HepG2 (cell line): ENCODE data around the gene DHX58. TPM values are rescaled to one million over a fixed set of nuclear protein-coding genes. Genes with fewer than 3 reads are reported as not detected.
"Not testable (repeated sequence)": the region's sequence is repeated elsewhere in the genome, so short reads cannot be mapped to it uniquely, and the experiment has no call there.

Experiments used
- ATAC-seq: fragments of 200-7000 bp; cut with Tn5 transposase; 3 replicates; pipeline ENCODE4 v1.9.1; 2020; ENCODE audit warnings: mild to moderate bottlenecking, moderate library complexity
- BruUV-seq: library from RNA; stranded (reverse); fragments of 400-500 nt; replicated peaks from 2 replicates; lab custom pipeline; 2021; lab: Mats Ljungman, UMichigan
- CTCF ChIA-PET: fragments of 300-600 bp; formaldehyde crosslinking; extraction: SDS; loops from one replicate; lab custom pipeline; 2021; ENCODE audit warnings: low total read pairs, inconsistent platforms, low intra/inter-chr PET ratio; lab: Yijun Ruan, JAX
- POLR2A ChIA-PET: fragments of 350-600 bp; sonication (Branson Sonifier 250); formaldehyde crosslinking; loops from one replicate; lab custom pipeline; 2020; ENCODE audit warnings: antibody characterized with exemption, inconsistent platforms; lab: Yijun Ruan, JAX
- DNase-seq: peaks from one replicate; pipeline ENCODE4 v3.0.0-alpha.2; 2015; ENCODE audit warnings: low spot score
- FAIRE-seq: peaks from 3 replicates; lab custom pipeline; 2011; peaks lifted over from hg19 to GRCh38; lab: Jason Lieb, UNC
- H2AFZ ChIP-seq: one replicate; pipeline ENCODE4 v1.6.1; 2011; ENCODE audit warnings: low read length, inconsistent platforms
- H3K27ac ChIP-seq: fragments of 300-600 bp; 3 replicates; pipeline ENCODE4 v1.8.0; 2011; ENCODE audit warnings: mixed run types, mild to moderate bottlenecking, mixed read lengths, low read length, inconsistent platforms; ENCODE audit not compliant: insufficient read depth; ENCODE audit errors: extremely low read length
- H3K27me3 ChIP-seq, 2 experiments: fragments of 200-600 bp in 1 of 2; 2 replicates in 1 of 2; 3 replicates in 1 of 2; pipeline versions ENCODE4 v1.6.0 to v1.8.0; 2011; ENCODE audit warnings: low read length in 2 of 2, mild to moderate bottlenecking in 2 of 2, moderate library complexity in 2 of 2, inconsistent platforms in 1 of 2; ENCODE audit not compliant: insufficient read depth in 2 of 2, control insufficient read depth in 1 of 2
- H3K36me3 ChIP-seq, 2 experiments: fragments of 200-600 bp in 1 of 2; replicated peaks in 1 of 2; 2 replicates in 1 of 2; 3 replicates in 1 of 2; pipeline versions ENCODE4 v1.5.1 to v1.8.0; 2011; ENCODE audit warnings: low read length in 2 of 2, inconsistent platforms in 1 of 2; ENCODE audit not compliant: insufficient read depth in 2 of 2, control insufficient read depth in 1 of 2
- H3K4me1 ChIP-seq: 2 replicates; pipeline ENCODE4 v1.5.1; 2012; ENCODE audit warnings: low read length, inconsistent platforms; ENCODE audit not compliant: insufficient read depth
- H3K4me2 ChIP-seq: 2 replicates; pipeline ENCODE4 v1.6.0; 2011; ENCODE audit warnings: low read depth, low read length, inconsistent platforms
- H3K4me3 ChIP-seq, 3 experiments: fragments of 200-600 bp in 1 of 3; sonication (generic), shearing (Covaris generic) in 1 of 3; replicated peaks in 1 of 3; 2 replicates each; pipeline ENCODE4 v1.5.1; 2011 to 2016; ENCODE audit warnings: low read length in 3 of 3, inconsistent platforms in 2 of 3, low read depth in 2 of 3, mild to moderate bottlenecking in 2 of 3, control low read depth in 1 of 3, mixed read lengths in 1 of 3; ENCODE audit not compliant: insufficient read depth in 1 of 3
- H3K79me2 ChIP-seq: one replicate; pipeline ENCODE4 v1.6.1; 2011; ENCODE audit warnings: low read length, inconsistent platforms; ENCODE audit not compliant: insufficient read depth
- H3K9ac ChIP-seq: 2 replicates; pipeline ENCODE4 v1.6.0; 2011; ENCODE audit warnings: mild to moderate bottlenecking, low read depth, low read length, inconsistent platforms; ENCODE audit not compliant: insufficient read depth
- H3K9me3 ChIP-seq: 2 replicates; pipeline ENCODE4 v1.5.1; 2012; ENCODE audit warnings: mild to moderate bottlenecking, low read length
- H4K20me1 ChIP-seq: 2 replicates; pipeline ENCODE4 v1.6.0; 2011; ENCODE audit warnings: inconsistent platforms, mild to moderate bottlenecking, low read length, moderate library complexity; ENCODE audit not compliant: insufficient read depth
- ARID5B ChIP-seq: IDR thresholded peaks from 2 replicates; pipeline ENCODE4 v1.4.0; 2020; ENCODE audit warnings: mild to moderate bottlenecking, missing genetic modification reagents
- FOSL2 ChIP-seq: sonication (generic); formaldehyde crosslinking; IDR thresholded peaks from 2 replicates; pipeline ENCODE4 v1.4.0; 2020; ENCODE audit warnings: missing genetic modification reagents
- FOXA1 ChIP-seq, 2 experiments: fragments of 450-650 bp in 1 of 2; sonication (generic) in 1 of 2; formaldehyde crosslinking in 1 of 2; IDR thresholded peaks; 2 replicates each; pipeline versions ENCODE4 v1.4.0 to v1.6.1; 2016 to 2020; ENCODE audit warnings: missing genetic modification reagents in 1 of 2
- FOXA3 ChIP-seq: IDR thresholded peaks from 2 replicates; pipeline ENCODE4 v1.6.1; 2016; ENCODE audit warnings: missing genetic modification reagents, missing compliant biosample characterization
- GATAD2A ChIP-seq: IDR thresholded peaks from 2 replicates; pipeline ENCODE4 v1.6.1; 2016
- HNF4A ChIP-seq: sonication (generic); formaldehyde crosslinking; IDR thresholded peaks from 2 replicates; pipeline ENCODE4 v1.4.0; 2020; ENCODE audit warnings: missing genetic modification reagents
- MED1 ChIP-seq: sonication (generic); formaldehyde crosslinking; IDR thresholded peaks from 2 replicates; pipeline ENCODE4 v1.4.0; 2020; ENCODE audit warnings: missing genetic modification reagents
- NBN ChIP-seq: fragments of 450-650 bp; conservative IDR thresholded peaks from 2 replicates; pipeline ENCODE4 v1.6.1; 2017
- RARA ChIP-seq: IDR thresholded peaks from 2 replicates; pipeline ENCODE4 v1.6.1; 2016; ENCODE audit warnings: missing genetic modification reagents, missing compliant biosample characterization
- RBFOX2 ChIP-seq: fragments of 200-400 bp; formaldehyde crosslinking; IDR thresholded peaks from 2 replicates; pipeline ENCODE4 v1.6.1; 2017; ENCODE audit warnings: low read depth, mild to moderate bottlenecking, low read length
- TEAD3 ChIP-seq: optimal IDR thresholded peaks from 2 replicates; pipeline ENCODE3; 2016; ENCODE audit warnings: borderline replicate concordance
- ZGPAT ChIP-seq: IDR thresholded peaks from 2 replicates; pipeline ENCODE4 v1.6.1; 2016; ENCODE audit warnings: mild to moderate bottlenecking
- ZNF629 ChIP-seq: sonication (generic); formaldehyde crosslinking; conservative IDR thresholded peaks from 2 replicates; pipeline ENCODE4 v1.5.0; 2020; ENCODE audit warnings: missing genetic modification reagents
- ZNF878 ChIP-seq: sonication (generic); formaldehyde crosslinking; IDR thresholded peaks from 2 replicates; pipeline ENCODE4 v1.8.1; 2023; ENCODE audit warnings: mild to moderate bottlenecking, missing genetic modification reagents, moderate library complexity
- WGBS: methylation state at CpG from one replicate; pipeline ENCODE4 v1.1.6; 2017; ENCODE audit warnings: low lambda C conversion rate; 5-methylcytosine and 5-hydroxymethylcytosine counted together
- in situ Hi-C: cut with HindIII; loops from 2 replicates; pipeline ENCODE4 v1.10.0; 2017; ENCODE audit warnings: low pct_unique_long_range_greater_than_20kb; ENCODE audit not compliant: extremely low pct_ligation_motif_present
- intact Hi-C: fragments of 100-400 bp; cut with micrococcal nuclease; formaldehyde crosslinking; loops from one replicate; pipeline ENCODE4 v1.10.0; 2022; ENCODE audit not compliant: unreplicated experiment
- polyA plus RNA-seq, 8 experiments: library from polyadenylated mRNA; depleted of rRNA in 3 of 8; stranded (reverse) in 7 of 8; unstranded in 1 of 8; fragments of >200 nt; fragmentation: Illumina TruSeq in 4 of 8; extraction: Trizol in 4 of 8; gene quantifications; 2 replicates each; pipeline versions ENCODE4 v1.2.1 to v1.2.3, GENCODE V29; 2011 to 2016; ENCODE audit warnings: low read depth in 4 of 8, missing spikeins in 1 of 8, mixed read lengths in 1 of 8; ENCODE audit not compliant: insufficient read depth in 1 of 8
- total RNA-seq, 5 experiments: library from RNA; depleted of rRNA; stranded (reverse); fragments of >200 nt; fragmentation: Illumina TruSeq; extraction: Trizol; gene quantifications; 2 replicates each; pipeline ENCODE4 v1.2.3, GENCODE V29; 2016; ENCODE audit warnings: low read depth in 1 of 5

Gene DHX58
- total and polyA plus RNA-seq, 2 of the 13 experiments (the other 11 are each of a cell fraction or from before 2014, with no cell fraction given): 6.7 to 7.8 TPM

GRCh38 chr17:42146911-42147607 is 34.5 kb upstream of the DHX58 start:
- H2AFZ ChIP-seq: no peak overlapping the region
- ATAC-seq (no peak), DNase-seq (no peak), FAIRE-seq (no peak)
- H3K4me3 ChIP-seq: no peak overlapping the region
- in situ Hi-C loops (no loop called here), intact Hi-C loops (no loop called here)
- ChIA-PET CTCF (no interaction called here), POLR2A (no interaction called here)
- H3K4me1 ChIP-seq: peaks cover 37% of the 10 kb centered on the region
- H3K27ac ChIP-seq: no peak overlapping the region
- H3K79me2 ChIP-seq: peaks cover 66% of the 10 kb centered on the region
- H3K9ac ChIP-seq: no peak overlapping the region
- H4K20me1 ChIP-seq: peaks cover 4% of the 10 kb centered on the region
- TF ChIP-seq NBN (no peak), RBFOX2 (0 out of 2 replicates have a peak, but pooled peaks have one; percentile 30)
- BruUV-seq: no TSS peak
- peaks cover 17 to 42% of the 10 kb centered on the region in 2 experiments for H3K36me3 ChIP-seq
- no peaks in the 10 kb centered on the region for H3K9me3 ChIP-seq
- no peak overlapping the region for H3K4me2 ChIP-seq
- 96% methylated on average over 13 of the region's 13 CpGs for WGBS
- H3K27me3 ChIP-seq: no peaks in the 10 kb centered on the region

DNA sequence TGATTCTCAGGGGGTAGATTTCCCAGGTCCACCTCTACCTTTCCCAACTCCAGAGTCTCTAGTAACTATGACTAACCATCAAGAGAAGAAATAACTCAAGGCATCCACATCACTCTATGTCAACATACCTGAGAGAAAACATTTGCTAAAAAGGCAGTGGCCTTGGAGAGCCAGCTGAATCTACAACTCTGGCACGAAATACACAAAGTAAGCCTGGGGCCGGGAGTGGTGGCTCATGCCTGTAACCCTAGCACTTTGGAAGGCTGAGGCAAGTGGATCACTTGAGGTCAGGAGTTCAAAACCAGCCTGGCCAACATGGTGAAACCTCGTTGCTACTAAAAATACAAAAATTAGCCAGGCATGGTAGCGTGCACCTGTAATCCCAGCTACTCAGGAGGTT is 30.6 kb upstream of the DHX58 start:
- WGBS: 61% methylated on average over 4 of the region's 4 CpGs
- peak; percentile 82 for DNase-seq
- POLR2A ChIA-PET: interaction anchor here (1.9 to 2.3 kb wide), 2 partner anchors 10 to 22 kb away, joined by 9 read pairs; partner anchors contain the start of gene KAT2A
- 0 out of 2 replicates have a peak, but pooled peaks have one; percentile 17 for TF ChIP-seq FOSL2 (CRISPR knock-in tag)
- peak; percentile 47 for TF ChIP-seq HNF4A
- TF ChIP-seq ZNF878 (CRISPR knock-in tag): 0 out of 2 replicates have a peak, but pooled peaks have one; percentile 30
- TF ChIP-seq RARA (CRISPR knock-in tag): peak; percentile 58
- TF ChIP-seq MED1 (CRISPR knock-in tag): 0 out of 2 replicates have a peak, but pooled peaks have one; percentile 15
- TF ChIP-seq FOXA1 (IDR thresholded peaks at IDR 0.05): not testable (repeated sequence)
- TF ChIP-seq FOXA1 (CRISPR knock-in tag; IDR thresholded peaks at IDR 0.05): peak; percentile 71
- 0 out of 2 replicates have a peak, but pooled peaks have one; percentile 42 for TF ChIP-seq GATAD2A (CRISPR knock-in tag)
- peak; percentile 52 for TF ChIP-seq ARID5B (CRISPR knock-in tag)
- peak; percentile 62 for TF ChIP-seq TEAD3 (CRISPR knock-in tag)
- peak; percentile 27; the same call in 1 of the 2 replicates for TF ChIP-seq ZGPAT
- peak; percentile 43; the same call in 1 of the 2 replicates for TF ChIP-seq FOXA3
- TF ChIP-seq ZNF629 (CRISPR knock-in tag): peak; percentile 55

More for the DNA sequence above, 30.6 kb upstream of the DHX58 start:
- intact Hi-C loops, H3K4me3 ChIP-seq, H2AFZ ChIP-seq, H4K20me1 ChIP-seq, H3K27me3 ChIP-seq, H3K4me2 ChIP-seq, H3K9ac ChIP-seq, BruUV-seq, in situ Hi-C loops, CTCF ChIA-PET, H3K9me3 ChIP-seq, FAIRE-seq: not testable (repeated sequence)
- peaks cover 20 to 46% of the 10 kb centered on the region in 2 experiments for H3K36me3 ChIP-seq
- peak overlapping the region; percentile 39 for H3K27ac ChIP-seq
- H3K79me2 ChIP-seq: peaks cover 63% of the 10 kb centered on the region
- H3K4me1 ChIP-seq: peaks cover 22% of the 10 kb centered on the region
- peak; percentile 70 for ATAC-seq
